Peyer's patch (tissue), 4 donors: ENCODE results near the gene GALM. TPM values are rescaled to one million over a fixed set of nuclear protein-coding genes. Genes with fewer than 3 reads are reported as not detected.

ENCODE experiments used
- DNase-seq, 3 donors: peaks; one replicate each; pipeline ENCODE4 v3.0.0-alpha.2; 2017 to 2019
- H3K27ac ChIP-seq, 4 donors: fragments of 200-600 bp; sonication (generic); one replicate each; pipeline ENCODE4 v1.5.1; 2016 to 2019
- H3K27me3 ChIP-seq, 2 donors: fragments of 200-600 bp; sonication (generic); one replicate each; pipeline ENCODE4 v1.5.1; 2019
- H3K36me3 ChIP-seq, 3 donors: fragments of 200-600 bp; sonication (generic); one replicate each; pipeline ENCODE4 v1.5.1; 2016 to 2019
- H3K4me1 ChIP-seq, 4 donors: fragments of 200-600 bp; sonication (generic); one replicate each; pipeline ENCODE4 v1.5.1; 2016 to 2019
- H3K4me3 ChIP-seq, 4 donors: fragments of 200-600 bp; sonication (generic); 1 replicate in 3 of 4; 2 replicates in 1 of 4; pipeline ENCODE4 v1.5.1; 2016 to 2019; ENCODE audit warnings: mild to moderate bottlenecking in 1 of 4
- H3K9me3 ChIP-seq, 4 donors: fragments of 200-600 bp; sonication (generic); one replicate each; pipeline ENCODE4 v1.5.1; 2016 to 2019; ENCODE audit warnings: mild to moderate bottlenecking in 1 of 4
- CTCF ChIP-seq, 6 experiments: fragments of 450-650 bp in 4 of 6; fragments of 200-600 bp in 2 of 6; sonication (generic) in 1 of 6; IDR thresholded peaks; one replicate each; pipeline ENCODE4 v1.5.1; 2017 to 2019; ENCODE audit warnings: antibody characterized with exemption in 6 of 6, mild to moderate bottlenecking in 3 of 6, moderate library complexity in 1 of 6
- POLR2A ChIP-seq, 2 donors: fragments of 450-650 bp; IDR thresholded peaks; one replicate each; pipeline ENCODE4 v1.5.1; 2017; ENCODE audit warnings: antibody characterized with exemption in 2 of 2, mild to moderate bottlenecking in 2 of 2, moderate library complexity in 2 of 2
- total RNA-seq, 4 donors: library from RNA; depleted of rRNA; stranded (reverse); fragments of >200 nt; gene quantifications; one replicate each; pipeline ENCODE4 v1.1.0, GENCODE V29; 2016

GALM gene
- total RNA-seq, 4 donors from 2014 or later = 68.1 to 118 (median 86.0) TPM

- Histone ChIP-seq H3K4me3 (no peak overlapping the region), H3K27me3 (no peaks in the 10 kb centered on the region), H3K9me3 (no peaks in the 10 kb centered on the region), H3K4me1 (peaks cover 0 to 72% (median 4%) of the 10 kb centered on the region in 4 donors), H3K27ac (no peak overlapping the region), H3K36me3 (peaks cover 0 to 60% (median 0%) of the 10 kb centered on the region in 3 donors)
- DNase-seq = no peak
- no peak for TF ChIP-seq POLR2A (IDR thresholded peaks at IDR 0.05)
- TF ChIP-seq CTCF (IDR thresholded peaks at IDR 0.05) = no peak
Measured at GRCh38 chr2:38744399-38744780, 78.5 kb downstream of the GALM start.

GRCh38 chr2:38745267-38745666 is 79.4 kb downstream of the GALM start:
- TF ChIP-seq POLR2A (IDR thresholded peaks at IDR 0.05) (no peak), CTCF (IDR thresholded peaks at IDR 0.05) (no peak)
- Histone ChIP-seq H3K27ac (no peak overlapping the region), H3K4me1 (peaks cover 0 to 72% (median 4%) of the 10 kb centered on the region in 4 donors), H3K36me3 (peaks cover 0 to 68% (median 0%) of the 10 kb centered on the region in 3 donors), H3K9me3 (no peaks in the 10 kb centered on the region), H3K27me3 (no peaks in the 10 kb centered on the region), H3K4me3 (no peak overlapping the region)
- no peak for DNase-seq

GRCh38 chr2:38747007-38747424 is 81.1 kb downstream of the GALM start:
- DNase-seq = no peak
- Histone ChIP-seq H3K4me3 (no peak overlapping the region), H3K27me3 (no peaks in the 10 kb centered on the region), H3K4me1 (peaks cover 0 to 67% (median 4%) of the 10 kb centered on the region in 4 donors), H3K9me3 (no peaks in the 10 kb centered on the region), H3K36me3 (peaks cover 0 to 68% (median 0%) of the 10 kb centered on the region in 3 donors), H3K27ac (peak overlapping the region in 1 of 4 donors; percentile 2)
- TF ChIP-seq POLR2A (IDR thresholded peaks at IDR 0.05) (no peak), CTCF (IDR thresholded peaks at IDR 0.05) (no peak)

GRCh38 chr2:38747819-38748218 is 81.9 kb downstream of the GALM start:
- peak overlapping the region in 2 of 4 donors; percentile 4 to 20 for H3K27ac ChIP-seq
- peak overlapping the region in 1 of 4 donors; percentile 95 for H3K4me3 ChIP-seq

GRCh38 chr2:38748391-38748790 is 82.5 kb downstream of the GALM start:
- Histone ChIP-seq H3K9me3 (no peaks in the 10 kb centered on the region), H3K4me1 (peaks cover 0 to 55% (median 4%) of the 10 kb centered on the region in 4 donors), H3K36me3 (peaks cover 0 to 65% (median 0%) of the 10 kb centered on the region in 3 donors), H3K27me3 (no peaks in the 10 kb centered on the region), H3K4me3 (peak overlapping the region in 1 of 4 donors; percentile 95), H3K27ac (peak overlapping the region in 2 of 4 donors; percentile 4 to 20)
- no peak for TF ChIP-seq CTCF (IDR thresholded peaks at IDR 0.05)
- TF ChIP-seq POLR2A (IDR thresholded peaks at IDR 0.05) = no peak
- no peak for DNase-seq

More at GRCh38 chr2:38747819-38748218, 81.9 kb downstream of the GALM start:
- no peak for TF ChIP-seq CTCF (IDR thresholded peaks at IDR 0.05)
- no peak for TF ChIP-seq POLR2A (IDR thresholded peaks at IDR 0.05)
- Histone ChIP-seq H3K9me3 (no peaks in the 10 kb centered on the region), H3K27me3 (no peaks in the 10 kb centered on the region), H3K4me1 (peaks cover 0 to 61% (median 4%) of the 10 kb centered on the region in 4 donors), H3K36me3 (peaks cover 0 to 68% (median 0%) of the 10 kb centered on the region in 3 donors)
- DNase-seq = no peak
